ENCODE data around the gene USP25.

USP25 gene

DNA sequence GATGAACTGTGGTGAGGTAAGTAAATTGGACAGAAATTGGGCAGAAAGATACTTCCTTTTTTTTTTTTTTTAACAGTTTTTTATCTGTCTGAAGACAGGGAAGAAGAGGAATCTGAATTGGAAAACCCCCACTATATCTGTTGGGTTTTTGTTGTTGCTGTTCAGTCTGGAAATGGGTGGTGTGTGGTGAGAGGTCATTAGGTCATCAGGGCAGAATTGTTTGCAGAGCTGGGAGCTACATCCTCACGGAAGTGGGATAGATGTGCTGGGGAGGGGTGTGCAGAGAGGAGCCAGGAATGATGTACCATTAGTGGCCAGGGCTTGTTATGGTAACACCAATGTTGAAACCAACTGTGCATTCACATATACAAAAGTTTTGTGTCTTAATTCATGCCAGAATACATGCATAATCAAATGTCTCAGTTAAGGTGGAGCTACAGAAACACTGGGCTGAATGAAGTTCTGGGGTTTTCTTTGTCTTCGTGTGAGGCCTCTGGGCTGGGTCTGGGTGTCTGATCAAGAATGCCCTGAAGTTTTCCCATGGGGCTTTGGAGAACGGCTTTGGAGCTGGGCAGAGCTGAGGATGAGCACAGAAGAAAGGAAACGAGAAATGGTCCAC is 12.4 kb downstream of the USP25 start:
- Histone ChIP-seq H3K4me3 (ENCODE audit: low read depth, low read length) (no peak overlapping the region), H3K27ac (no peak overlapping the region), H3K27me3 (replicated peaks) (no peaks in the 10 kb centered on the region), H3K36me3 (replicated peaks) (no peaks in the 10 kb centered on the region)
- in situ Hi-C loops (cut with HindIII; ENCODE audit: low pct_ligation_motif_present, low sequenced_read_pairs), result no loop called here
- TF ChIP-seq, protein P1, sequence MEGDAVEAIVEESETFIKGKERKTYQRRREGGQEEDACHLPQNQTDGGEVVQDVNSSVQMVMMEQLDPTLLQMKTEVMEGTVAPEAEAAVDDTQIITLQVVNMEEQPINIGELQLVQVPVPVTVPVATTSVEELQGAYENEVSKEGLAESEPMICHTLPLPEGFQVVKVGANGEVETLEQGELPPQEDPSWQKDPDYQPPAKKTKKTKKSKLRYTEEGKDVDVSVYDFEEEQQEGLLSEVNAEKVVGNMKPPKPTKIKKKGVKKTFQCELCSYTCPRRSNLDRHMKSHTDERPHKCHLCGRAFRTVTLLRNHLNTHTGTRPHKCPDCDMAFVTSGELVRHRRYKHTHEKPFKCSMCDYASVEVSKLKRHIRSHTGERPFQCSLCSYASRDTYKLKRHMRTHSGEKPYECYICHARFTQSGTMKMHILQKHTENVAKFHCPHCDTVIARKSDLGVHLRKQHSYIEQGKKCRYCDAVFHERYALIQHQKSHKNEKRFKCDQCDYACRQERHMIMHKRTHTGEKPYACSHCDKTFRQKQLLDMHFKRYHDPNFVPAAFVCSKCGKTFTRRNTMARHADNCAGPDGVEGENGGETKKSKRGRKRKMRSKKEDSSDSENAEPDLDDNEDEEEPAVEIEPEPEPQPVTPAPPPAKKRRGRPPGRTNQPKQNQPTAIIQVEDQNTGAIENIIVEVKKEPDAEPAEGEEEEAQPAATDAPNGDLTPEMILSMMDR (IDR thresholded peaks at IDR 0.05; ENCODE audit: low read depth, low read length, missing control alignments), result no peak
- no peak for DNase-seq

DNA sequence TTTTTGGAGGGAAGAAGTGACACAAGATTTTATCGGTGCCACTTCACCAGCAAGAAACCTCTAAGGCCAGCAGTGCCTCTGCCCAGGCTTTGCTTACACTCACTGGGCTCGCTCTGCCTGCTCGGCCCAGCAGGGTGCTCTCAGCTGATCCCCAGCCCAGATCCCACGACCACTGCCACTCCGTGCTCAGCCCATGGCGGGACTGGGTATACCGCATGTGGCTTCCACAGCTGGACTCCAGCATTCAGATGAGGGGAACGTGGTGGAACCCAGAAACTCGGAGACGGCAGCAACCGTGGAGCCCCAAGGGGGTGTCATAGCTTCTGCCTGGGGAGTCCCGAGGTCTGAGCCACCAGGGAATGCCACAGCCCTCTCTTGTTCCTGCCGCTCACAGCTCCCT is 12.9 kb downstream of the USP25 start:
- Histone ChIP-seq H3K27ac (no peak overlapping the region), H3K27me3 (replicated peaks) (no peaks in the 10 kb centered on the region), H3K4me3 (ENCODE audit: low read depth, low read length) (no peak overlapping the region), H3K36me3 (replicated peaks) (no peaks in the 10 kb centered on the region)
- in situ Hi-C loops (cut with HindIII; ENCODE audit: low pct_ligation_motif_present, low sequenced_read_pairs), result no loop called here
- TF ChIP-seq, protein P1 (IDR thresholded peaks at IDR 0.05; ENCODE audit: low read depth, low read length, missing control alignments), result no peak
- DNase-seq, result no peak

DNA sequence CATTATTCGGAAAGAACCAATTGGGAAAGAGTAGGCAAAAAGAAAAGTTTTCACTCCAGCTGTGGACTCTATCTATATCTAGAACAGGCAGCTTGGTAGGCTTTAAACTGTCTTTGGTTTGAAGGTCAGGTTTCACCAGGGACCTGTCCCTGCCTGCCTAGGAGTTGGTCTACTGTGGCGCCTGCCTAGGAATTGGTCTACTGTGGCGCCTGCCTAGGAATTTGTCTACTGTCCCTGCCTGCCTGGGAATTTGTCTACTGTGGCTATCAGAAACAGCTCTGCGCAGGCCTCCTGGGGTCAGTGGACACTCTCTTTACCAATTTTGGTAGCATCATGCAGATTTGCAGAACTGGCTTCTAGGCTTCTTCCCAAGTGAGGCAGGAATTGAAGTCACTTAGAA is 13.8 kb downstream of the USP25 start:
- TF ChIP-seq, protein P1 (IDR thresholded peaks at IDR 0.05; ENCODE audit: low read depth, low read length, missing control alignments), result no peak
- no peaks in the 10 kb centered on the region for H3K36me3 ChIP-seq (replicated peaks)
- DNase-seq, result no peak
- H3K27ac ChIP-seq, result no peak overlapping the region
- no peaks in the 10 kb centered on the region for H3K27me3 ChIP-seq (replicated peaks)
- in situ Hi-C loops (cut with HindIII; ENCODE audit: low pct_ligation_motif_present, low sequenced_read_pairs), result no loop called here
- H3K4me3 ChIP-seq (ENCODE audit: low read depth, low read length), result no peak overlapping the region

DNA sequence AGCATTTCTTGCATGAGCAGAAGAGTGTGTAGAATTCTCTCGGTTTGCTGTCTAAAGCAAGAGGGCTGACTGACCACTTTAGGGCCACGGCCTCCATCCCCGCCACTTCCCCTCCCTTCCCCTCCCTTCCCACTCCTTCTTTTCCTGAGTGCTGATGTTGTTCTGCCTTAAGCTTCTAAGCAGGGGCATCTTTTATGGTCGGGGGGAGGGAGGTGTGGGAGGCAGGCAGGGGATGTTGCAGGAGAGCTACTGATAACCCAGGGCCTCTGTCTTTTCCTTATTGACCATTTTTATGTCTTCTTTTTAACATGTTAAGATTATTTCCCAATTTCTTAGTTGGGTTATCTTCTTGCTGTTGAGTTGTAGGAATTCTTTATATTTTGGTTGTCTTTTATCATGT is 15.1 kb downstream of the USP25 start:
- no peaks in the 10 kb centered on the region for H3K27me3 ChIP-seq (replicated peaks)
- DNase-seq, result no peak
- H3K4me3 ChIP-seq (ENCODE audit: low read depth, low read length), result no peak overlapping the region
- TF ChIP-seq, protein P1 (IDR thresholded peaks at IDR 0.05; ENCODE audit: low read depth, low read length, missing control alignments), result no peak
- no peaks in the 10 kb centered on the region for H3K36me3 ChIP-seq (replicated peaks)
- in situ Hi-C loops (cut with HindIII; ENCODE audit: low pct_ligation_motif_present, low sequenced_read_pairs), result no loop called here
- H3K27ac ChIP-seq, result no peak overlapping the region

DNA sequence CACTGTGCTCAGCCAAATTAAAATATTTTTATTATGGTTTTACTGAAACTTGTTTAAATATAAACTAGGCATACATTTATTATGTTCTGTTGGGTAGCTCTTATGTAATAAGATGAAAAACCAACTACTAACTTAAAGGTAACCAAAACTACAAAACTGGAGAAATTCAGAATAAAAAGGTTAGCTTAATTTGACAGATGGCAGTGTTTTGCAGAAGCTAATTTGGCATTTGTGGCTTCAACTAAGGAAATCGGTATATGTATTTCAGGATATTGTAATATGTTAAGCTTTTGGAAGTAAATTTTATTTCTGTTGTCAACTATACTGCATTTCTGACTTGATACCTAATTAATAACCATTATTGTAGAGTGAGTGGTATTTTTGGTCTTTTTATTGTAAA is 18.8 kb downstream of the USP25 start:
- Histone ChIP-seq H3K27ac (no peak overlapping the region), H3K36me3 (replicated peaks) (no peaks in the 10 kb centered on the region), H3K4me3 (ENCODE audit: low read depth, low read length) (no peak overlapping the region), H3K27me3 (replicated peaks) (no peaks in the 10 kb centered on the region)
- in situ Hi-C loops (cut with HindIII; ENCODE audit: low pct_ligation_motif_present, low sequenced_read_pairs), result no loop called here
- DNase-seq, result no peak
- TF ChIP-seq, protein P1 (IDR thresholded peaks at IDR 0.05; ENCODE audit: low read depth, low read length, missing control alignments), result no peak
